ENCODE data around the gene IL6R. TPM values are rescaled to one million over a fixed set of nuclear protein-coding genes. Genes with fewer than 3 reads are reported as not detected.

Gene IL6R
- total RNA-seq, 1 donor from 2014 or later, result 2.2 TPM

DNA sequence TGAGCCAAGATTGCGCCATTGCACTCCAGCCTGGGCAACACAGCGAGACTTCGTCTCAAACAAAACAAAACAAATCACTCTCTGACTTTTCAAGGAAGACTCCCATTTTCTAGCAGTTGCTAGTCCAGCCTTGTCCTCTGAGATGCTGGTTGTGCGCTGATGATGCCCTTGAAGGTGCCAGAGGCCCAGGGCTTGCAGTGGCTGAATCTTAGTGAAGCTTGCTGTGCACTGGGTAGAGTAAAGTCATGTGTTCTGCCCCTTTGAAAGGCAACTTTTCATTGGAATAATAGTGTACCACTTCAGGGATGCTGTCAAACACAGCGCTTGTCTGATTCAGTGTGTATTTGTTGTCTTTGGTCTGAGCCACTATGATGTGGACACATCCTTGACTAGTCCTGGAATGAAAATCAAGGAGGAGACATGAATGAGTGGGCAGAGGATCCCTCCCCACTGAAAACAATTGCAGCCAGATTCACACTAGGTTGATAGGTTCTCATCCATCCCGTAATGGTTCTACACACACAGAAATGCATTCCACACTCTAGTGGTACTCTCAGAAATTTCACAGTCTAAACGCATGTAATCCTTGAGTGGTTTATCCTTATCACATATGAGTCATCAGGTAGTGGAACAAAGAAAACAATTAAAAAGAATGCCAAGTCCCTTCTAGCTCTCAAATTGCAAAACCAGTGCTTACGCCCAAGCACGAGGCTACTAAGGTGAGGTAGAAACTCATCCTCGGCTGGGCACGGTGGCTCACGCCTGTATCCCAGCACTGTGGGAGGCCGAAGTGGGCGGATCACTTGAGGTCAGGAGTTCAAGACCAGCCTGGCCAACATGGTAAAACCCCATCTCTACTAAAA lies 79.0 kb downstream of the IL6R start:
- Mint-ChIP-seq H3K4me1 (ENCODE audit: low read depth, unreplicated experiment) (peaks cover 5% of the 10 kb centered on the region), H3K36me3 (ENCODE audit: low read depth, unreplicated experiment) (no peaks in the 10 kb centered on the region), H3K27me3 (ENCODE audit: low read depth, unreplicated experiment) (peaks cover 16% of the 10 kb centered on the region), H3K4me3 (ENCODE audit: unreplicated experiment) (no peak overlapping the region), H3K27ac (ENCODE audit: unreplicated experiment) (no peak overlapping the region), H3K9me3 (ENCODE audit: unreplicated experiment) (no peaks in the 10 kb centered on the region)
- FAIRE-seq, result no peak
- H3K9ac ChIP-seq (ENCODE audit: low read length), result no peak overlapping the region
- TF ChIP-seq EZH2 (IDR thresholded peaks at IDR 0.05; ENCODE audit: insufficient read depth, low read length), result no peak
- TF ChIP-seq, protein P1, sequence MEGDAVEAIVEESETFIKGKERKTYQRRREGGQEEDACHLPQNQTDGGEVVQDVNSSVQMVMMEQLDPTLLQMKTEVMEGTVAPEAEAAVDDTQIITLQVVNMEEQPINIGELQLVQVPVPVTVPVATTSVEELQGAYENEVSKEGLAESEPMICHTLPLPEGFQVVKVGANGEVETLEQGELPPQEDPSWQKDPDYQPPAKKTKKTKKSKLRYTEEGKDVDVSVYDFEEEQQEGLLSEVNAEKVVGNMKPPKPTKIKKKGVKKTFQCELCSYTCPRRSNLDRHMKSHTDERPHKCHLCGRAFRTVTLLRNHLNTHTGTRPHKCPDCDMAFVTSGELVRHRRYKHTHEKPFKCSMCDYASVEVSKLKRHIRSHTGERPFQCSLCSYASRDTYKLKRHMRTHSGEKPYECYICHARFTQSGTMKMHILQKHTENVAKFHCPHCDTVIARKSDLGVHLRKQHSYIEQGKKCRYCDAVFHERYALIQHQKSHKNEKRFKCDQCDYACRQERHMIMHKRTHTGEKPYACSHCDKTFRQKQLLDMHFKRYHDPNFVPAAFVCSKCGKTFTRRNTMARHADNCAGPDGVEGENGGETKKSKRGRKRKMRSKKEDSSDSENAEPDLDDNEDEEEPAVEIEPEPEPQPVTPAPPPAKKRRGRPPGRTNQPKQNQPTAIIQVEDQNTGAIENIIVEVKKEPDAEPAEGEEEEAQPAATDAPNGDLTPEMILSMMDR (IDR thresholded peaks at IDR 0.05; ENCODE audit: insufficient read depth, low read depth, low read length), result no peak
- no peak overlapping the region for H3K4me3 ChIP-seq (ENCODE audit: insufficient read depth, low read depth, low read length)
- H4K20me1 ChIP-seq (ENCODE audit: insufficient read depth, low read length), result peaks cover 6% of the 10 kb centered on the region
- no peak overlapping the region for H3K27ac ChIP-seq (ENCODE audit: low read depth, low read length)
- H3K79me2 ChIP-seq (ENCODE audit: insufficient read depth, low read length), result no peaks in the 10 kb centered on the region
- peaks cover 5% of the 10 kb centered on the region for H3K4me1 ChIP-seq (ENCODE audit: insufficient read depth, low read length)
- no peak overlapping the region for H2AFZ ChIP-seq (ENCODE audit: low read depth, low read length)
- H3K9me3 ChIP-seq (ENCODE audit: insufficient read depth, low read depth, low read length), result no peaks in the 10 kb centered on the region
- peak overlapping the region; percentile 0 for H3K4me2 ChIP-seq (ENCODE audit: low read length)
- no peaks in the 10 kb centered on the region for H3K36me3 ChIP-seq (ENCODE audit: insufficient read depth, low read length)
- DNase-seq (ENCODE audit: low read depth), result peak; percentile 93
- peaks cover 16% of the 10 kb centered on the region for H3K27me3 ChIP-seq (ENCODE audit: insufficient read depth, low read length)

DNA sequence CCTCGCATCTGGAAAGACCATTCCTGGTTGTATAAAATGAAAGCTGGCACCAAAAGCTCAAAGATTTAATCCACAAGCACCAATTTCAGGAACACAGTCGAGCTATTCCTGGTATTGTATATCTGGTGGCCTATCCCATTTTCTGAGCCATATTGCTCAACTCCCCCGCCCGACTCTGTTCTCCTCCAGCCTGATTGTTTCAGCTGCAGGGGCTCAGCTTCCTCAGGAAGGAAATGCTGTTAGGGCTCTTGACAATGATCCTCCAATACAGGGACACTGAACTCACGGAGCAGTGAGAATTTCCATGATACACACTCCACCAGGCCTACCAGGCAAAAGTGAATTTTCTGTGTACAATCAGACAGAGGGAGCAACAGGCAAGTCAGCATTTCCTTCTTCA lies 80.0 kb downstream of the IL6R start:
- peaks cover 23% of the 10 kb centered on the region for H3K27me3 Mint-ChIP-seq (ENCODE audit: low read depth, unreplicated experiment)
- no peaks in the 10 kb centered on the region for H3K36me3 ChIP-seq (ENCODE audit: insufficient read depth, low read length)
- H3K4me1 ChIP-seq (ENCODE audit: insufficient read depth, low read length), result peaks cover 5% of the 10 kb centered on the region
- H3K4me1 Mint-ChIP-seq (ENCODE audit: low read depth, unreplicated experiment), result peaks cover 7% of the 10 kb centered on the region
- TF ChIP-seq EZH2 (IDR thresholded peaks at IDR 0.05; ENCODE audit: insufficient read depth, low read length), result no peak
- TF ChIP-seq, protein P1 (IDR thresholded peaks at IDR 0.05; ENCODE audit: insufficient read depth, low read depth, low read length), result no peak
- H3K4me2 ChIP-seq (ENCODE audit: low read length), result no peak overlapping the region
- H3K27me3 ChIP-seq (ENCODE audit: insufficient read depth, low read length), result peaks cover 25% of the 10 kb centered on the region
- H4K20me1 ChIP-seq (ENCODE audit: insufficient read depth, low read length), result peaks cover 6% of the 10 kb centered on the region
- no peak for FAIRE-seq
- H3K27ac Mint-ChIP-seq (ENCODE audit: unreplicated experiment), result no peak overlapping the region
- no peak overlapping the region for H3K27ac ChIP-seq (ENCODE audit: low read depth, low read length)
- no peaks in the 10 kb centered on the region for H3K9me3 ChIP-seq (ENCODE audit: insufficient read depth, low read depth, low read length)
- H2AFZ ChIP-seq (ENCODE audit: low read depth, low read length), result no peak overlapping the region
- no peak for DNase-seq (ENCODE audit: low read depth)
- no peak overlapping the region for H3K9ac ChIP-seq (ENCODE audit: low read length)
- no peaks in the 10 kb centered on the region for H3K79me2 ChIP-seq (ENCODE audit: insufficient read depth, low read length)
- no peak overlapping the region for H3K4me3 Mint-ChIP-seq (ENCODE audit: unreplicated experiment)
- no peaks in the 10 kb centered on the region for H3K9me3 Mint-ChIP-seq (ENCODE audit: unreplicated experiment)
- no peak overlapping the region for H3K4me3 ChIP-seq (ENCODE audit: insufficient read depth, low read depth, low read length)
- no peaks in the 10 kb centered on the region for H3K36me3 Mint-ChIP-seq (ENCODE audit: low read depth, unreplicated experiment)

All from astrocyte (in vitro differentiated cells and primary cell).